Stomach (tissue), 9 donors: ENCODE measurements around the gene JMJD1C. TPM values are rescaled to one million over a fixed set of nuclear protein-coding genes. Genes with fewer than 3 reads are reported as not detected.

ENCODE experiments used
- DNase-seq, 2 donors: peaks; one replicate each; pipeline versions ENCODE4 v3.0.0 to v3.0.0-alpha.2; 2013 to 2019
- H3K27ac ChIP-seq, 5 donors: fragments of 200-600 bp in 4 of 5; sonication (generic) in 4 of 5; one replicate each; pipeline ENCODE4 v1.5.1; 2013 to 2019; ENCODE audit warnings: mild to moderate bottlenecking in 1 of 5, moderate library complexity in 1 of 5
- H3K27me3 ChIP-seq, 3 donors: fragments of 200-600 bp; sonication (generic); one replicate each; pipeline ENCODE4 v1.5.1; 2017 to 2019; ENCODE audit warnings: mixed run types in 1 of 3
- H3K36me3 ChIP-seq, 4 donors: fragments of 200-600 bp; sonication (generic); 1 replicate in 3 of 4; 2 replicates in 1 of 4; pipeline ENCODE4 v1.5.1; 2016 to 2019
- H3K4me1 ChIP-seq, 4 donors: fragments of 200-600 bp; sonication (generic); one replicate each; pipeline ENCODE4 v1.5.1; 2016 to 2019
- H3K4me3 ChIP-seq, 4 donors: fragments of 200-600 bp; sonication (generic) in 3 of 4; one replicate each; pipeline ENCODE4 v1.5.1; 2016 to 2019; ENCODE audit warnings: mild to moderate bottlenecking in 1 of 4
- H3K9me3 ChIP-seq, 4 donors: fragments of 200-600 bp; sonication (generic); one replicate each; pipeline ENCODE4 v1.5.1; 2016 to 2019
- CTCF ChIP-seq, 7 experiments: fragments of 450-650 bp in 4 of 7; fragments of 200-600 bp in 3 of 7; sonication (generic) in 3 of 7; IDR thresholded peaks; one replicate each; pipeline ENCODE4 v1.5.1; 2016 to 2019; ENCODE audit warnings: antibody characterized with exemption in 7 of 7, control low read depth in 2 of 7, mild to moderate bottlenecking in 1 of 7
- EP300 ChIP-seq: sonication (generic); formaldehyde crosslinking; IDR thresholded peaks from one replicate; pipeline ENCODE4 v1.6.1; 2017; ENCODE audit warnings: antibody characterized with exemption
- POLR2A ChIP-seq, 4 donors: fragments of 450-650 bp; IDR thresholded peaks; one replicate each; pipeline ENCODE4 v1.6.1; 2016; ENCODE audit warnings: antibody characterized with exemption in 4 of 4, control low read depth in 2 of 4, mild to moderate bottlenecking in 1 of 4, moderate library complexity in 1 of 4
- POLR2AphosphoS5 ChIP-seq, 3 donors: sonication (generic); formaldehyde crosslinking; IDR thresholded peaks; one replicate each; pipeline ENCODE4 v1.6.1; 2016; ENCODE audit warnings: antibody characterized with exemption in 3 of 3
- WGBS, 5 donors: extraction: QIAGEN DNeasy Blood & Tissue Kit in 3 of 5; methylation state at CpG; one replicate each; pipeline versions ENCODE4 v1.1.5 to v1.1.7; 2013 to 2018; 5-methylcytosine and 5-hydroxymethylcytosine counted together
- intact Hi-C: fragments of 100-400 bp; cut with DNase I; formaldehyde crosslinking; loops from one replicate; pipeline ENCODE4 v1.15.1; 2023; ENCODE audit warnings: low total_unique reads
- polyA plus RNA-seq, 3 donors: library from polyadenylated mRNA; stranded (reverse); fragments of 200-250 nt; gene quantifications; one replicate each; pipeline ENCODE4 v1.2.3, GENCODE V29; 2013
- total RNA-seq, 5 donors: library from RNA; depleted of rRNA; stranded (reverse); fragments of >200 nt; gene quantifications; one replicate each; pipeline versions ENCODE4 v1.1.0 to v1.2.3, GENCODE V29; 2014 to 2016
- donor health status: healthy with polysubstance abuse.
- donor health status: Bipolar disorder and iron deficiency.
- donor health status: healthy.

JMJD1C gene
- total and polyA plus RNA-seq, 8 donors, result 13.6 to 235 (median 33.5) TPM

GRCh38 chr10:63209705-63210104 lies 256.1 kb downstream of the JMJD1C start:
- peaks cover 8 to 79% (median 40%) of the 10 kb centered on the region in 4 donors for H3K4me1 ChIP-seq
- H3K27ac ChIP-seq, result no peak overlapping the region
- H3K36me3 ChIP-seq, result peaks cover 12 to 66% (median 40%) of the 10 kb centered on the region in 4 donors
- no peaks in the 10 kb centered on the region for H3K9me3 ChIP-seq
- intact Hi-C loops, result loop anchor here (10.0 kb wide), 1 partner anchor 515 kb away; no protein-coding TSS in a partner anchor
- TF ChIP-seq POLR2AphosphoS5 (IDR thresholded peaks at IDR 0.05) (no peak), EP300 (no peak), POLR2A (IDR thresholded peaks at IDR 0.05) (no peak), CTCF (IDR thresholded peaks at IDR 0.05) (no peak)
- WGBS, 5 donors, result 96 to 99% (median 97%) methylated on average over 2 of the region's 2 CpGs
- H3K27me3 ChIP-seq, result no peaks in the 10 kb centered on the region
- DNase-seq, result no peak
- no peak overlapping the region for H3K4me3 ChIP-seq

- Histone ChIP-seq H3K36me3 (peaks cover 12 to 59% (median 33%) of the 10 kb centered on the region in 4 donors), H3K4me1 (peaks cover 8 to 77% (median 37%) of the 10 kb centered on the region in 4 donors), H3K4me3 (no peak overlapping the region), H3K9me3 (no peaks in the 10 kb centered on the region), H3K27ac (no peak overlapping the region), H3K27me3 (no peaks in the 10 kb centered on the region)
- no peak for TF ChIP-seq POLR2A (IDR thresholded peaks at IDR 0.05)
- TF ChIP-seq POLR2AphosphoS5 (IDR thresholded peaks at IDR 0.05), result no peak
- intact Hi-C loops, result no loop called here
- no peak for DNase-seq
- WGBS, 5 donors, result 59 to 76% (median 74%) methylated on average over 2 of the region's 2 CpGs
Measured at GRCh38 chr10:63208986-63209385, 256.8 kb downstream of the JMJD1C start.

GRCh38 chr10:63206997-63207811 lies 258.6 kb downstream of the JMJD1C start:
- H3K4me3 ChIP-seq, result peak overlapping the region in 1 of 4 donors; percentile 4
- TF ChIP-seq POLR2AphosphoS5 (IDR thresholded peaks at IDR 0.05) (peak in 1 of 3 donors; percentile 54), CTCF (IDR thresholded peaks at IDR 0.05) (no peak)
- H3K27me3 ChIP-seq, result no peaks in the 10 kb centered on the region
- DNase-seq, result peak in 1 of 2 donors; percentile 79
- H3K36me3 ChIP-seq, result peaks cover 0 to 42% (median 20%) of the 10 kb centered on the region in 4 donors
- H3K4me1 ChIP-seq, result peaks cover 8 to 72% (median 36%) of the 10 kb centered on the region in 4 donors
- intact Hi-C loops, result no loop called here
- no peaks in the 10 kb centered on the region for H3K9me3 ChIP-seq
- WGBS, 5 donors, result 35 to 52% (median 40%) methylated on average over 7 of the region's 7 CpGs
- H3K27ac ChIP-seq, result peak overlapping the region; percentile 42 to 74 (median 66)

GRCh38 chr10:63206576-63206975 lies 259.2 kb downstream of the JMJD1C start:
- no peak overlapping the region for H3K4me3 ChIP-seq
- H3K4me1 ChIP-seq, result peaks cover 8 to 72% (median 38%) of the 10 kb centered on the region in 4 donors
- TF ChIP-seq EP300 (no peak), POLR2A (IDR thresholded peaks at IDR 0.05) (no peak), POLR2AphosphoS5 (IDR thresholded peaks at IDR 0.05) (no peak), CTCF (IDR thresholded peaks at IDR 0.05) (no peak)
- intact Hi-C loops, result no loop called here
- H3K36me3 ChIP-seq, result peaks cover 0 to 42% (median 23%) of the 10 kb centered on the region in 4 donors
- no peaks in the 10 kb centered on the region for H3K27me3 ChIP-seq
- H3K9me3 ChIP-seq, result no peaks in the 10 kb centered on the region
- peak in 1 of 2 donors; percentile 23 for DNase-seq
- H3K27ac ChIP-seq, result peak overlapping the region in 4 of 5 donors; percentile 42 to 74 (median 68)

GRCh38 chr10:63205421-63205820 lies 260.4 kb downstream of the JMJD1C start:
- H3K4me1 ChIP-seq, result peaks cover 8 to 70% (median 37%) of the 10 kb centered on the region in 4 donors
- H3K27me3 ChIP-seq, result no peaks in the 10 kb centered on the region
- H3K9me3 ChIP-seq, result no peaks in the 10 kb centered on the region
- peak overlapping the region in 1 of 5 donors; percentile 2 for H3K27ac ChIP-seq
- no peak overlapping the region for H3K4me3 ChIP-seq
- 74 to 86% (median 81%) methylated on average over 4 of the region's 4 CpGs for WGBS, 5 donors
- DNase-seq, result no peak
- intact Hi-C loops, result no loop called here
- H3K36me3 ChIP-seq, result peaks cover 0 to 40% (median 28%) of the 10 kb centered on the region in 4 donors
- TF ChIP-seq POLR2A (IDR thresholded peaks at IDR 0.05) (no peak), POLR2AphosphoS5 (IDR thresholded peaks at IDR 0.05) (no peak), EP300 (no peak), CTCF (IDR thresholded peaks at IDR 0.05) (no peak)
